Measurements from ENCODE around the gene SDC3.
"Not testable (repeated sequence)": the region's sequence is repeated elsewhere in the genome, so short reads cannot be mapped to it uniquely, and the experiment has no call there.

Gene SDC3

GRCh38 chr1:30870656-30871055 is 37.9 kb downstream of the SDC3 start:
- H3K9me3 Mint-ChIP-seq, result no peaks in the 10 kb centered on the region
- H3K4me3 Mint-ChIP-seq, result no peak overlapping the region
- no peak overlapping the region for H3K27ac Mint-ChIP-seq
- TF ChIP-seq, protein P1, sequence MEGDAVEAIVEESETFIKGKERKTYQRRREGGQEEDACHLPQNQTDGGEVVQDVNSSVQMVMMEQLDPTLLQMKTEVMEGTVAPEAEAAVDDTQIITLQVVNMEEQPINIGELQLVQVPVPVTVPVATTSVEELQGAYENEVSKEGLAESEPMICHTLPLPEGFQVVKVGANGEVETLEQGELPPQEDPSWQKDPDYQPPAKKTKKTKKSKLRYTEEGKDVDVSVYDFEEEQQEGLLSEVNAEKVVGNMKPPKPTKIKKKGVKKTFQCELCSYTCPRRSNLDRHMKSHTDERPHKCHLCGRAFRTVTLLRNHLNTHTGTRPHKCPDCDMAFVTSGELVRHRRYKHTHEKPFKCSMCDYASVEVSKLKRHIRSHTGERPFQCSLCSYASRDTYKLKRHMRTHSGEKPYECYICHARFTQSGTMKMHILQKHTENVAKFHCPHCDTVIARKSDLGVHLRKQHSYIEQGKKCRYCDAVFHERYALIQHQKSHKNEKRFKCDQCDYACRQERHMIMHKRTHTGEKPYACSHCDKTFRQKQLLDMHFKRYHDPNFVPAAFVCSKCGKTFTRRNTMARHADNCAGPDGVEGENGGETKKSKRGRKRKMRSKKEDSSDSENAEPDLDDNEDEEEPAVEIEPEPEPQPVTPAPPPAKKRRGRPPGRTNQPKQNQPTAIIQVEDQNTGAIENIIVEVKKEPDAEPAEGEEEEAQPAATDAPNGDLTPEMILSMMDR (IDR thresholded peaks at IDR 0.05), result no peak
- H3K36me3 Mint-ChIP-seq (ENCODE audit: low read depth), result peaks cover 5% of the 10 kb centered on the region
- DNase-seq, result no peak
- peaks cover 7% of the 10 kb centered on the region for H3K27me3 Mint-ChIP-seq (ENCODE audit: low read depth, poor library complexity)
- H3K4me1 Mint-ChIP-seq, result peaks cover 23% of the 10 kb centered on the region

DNA sequence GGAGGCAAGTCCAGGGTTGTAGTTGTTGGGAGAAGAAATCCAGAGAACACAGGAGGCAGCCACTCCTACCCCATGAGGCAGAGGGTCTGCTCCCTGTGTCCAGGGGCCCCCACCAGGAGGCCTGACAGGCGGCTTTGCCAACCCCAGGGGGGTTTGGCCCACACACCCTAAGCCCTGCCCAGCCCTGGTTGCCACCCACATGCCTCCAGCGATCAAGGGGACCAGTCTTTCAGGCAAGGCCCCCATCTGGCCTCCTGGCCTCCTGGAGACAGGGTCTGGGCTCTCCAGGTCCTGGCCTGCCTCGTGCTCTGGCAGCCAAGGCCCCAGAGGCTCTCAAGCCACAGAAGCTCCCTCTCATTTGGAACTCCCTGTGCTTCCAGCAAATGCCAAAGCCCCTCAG is 38.5 kb downstream of the SDC3 start:
- Mint-ChIP-seq H3K4me1 (peaks cover 23% of the 10 kb centered on the region), H3K27me3 (ENCODE audit: low read depth, poor library complexity) (peaks cover 3% of the 10 kb centered on the region), H3K9me3 (no peaks in the 10 kb centered on the region), H3K4me3 (no peak overlapping the region), H3K27ac (no peak overlapping the region), H3K36me3 (ENCODE audit: low read depth) (peaks cover 5% of the 10 kb centered on the region)
- DNase-seq, result no peak
- TF ChIP-seq, protein P1 (IDR thresholded peaks at IDR 0.05), result no peak

DNA sequence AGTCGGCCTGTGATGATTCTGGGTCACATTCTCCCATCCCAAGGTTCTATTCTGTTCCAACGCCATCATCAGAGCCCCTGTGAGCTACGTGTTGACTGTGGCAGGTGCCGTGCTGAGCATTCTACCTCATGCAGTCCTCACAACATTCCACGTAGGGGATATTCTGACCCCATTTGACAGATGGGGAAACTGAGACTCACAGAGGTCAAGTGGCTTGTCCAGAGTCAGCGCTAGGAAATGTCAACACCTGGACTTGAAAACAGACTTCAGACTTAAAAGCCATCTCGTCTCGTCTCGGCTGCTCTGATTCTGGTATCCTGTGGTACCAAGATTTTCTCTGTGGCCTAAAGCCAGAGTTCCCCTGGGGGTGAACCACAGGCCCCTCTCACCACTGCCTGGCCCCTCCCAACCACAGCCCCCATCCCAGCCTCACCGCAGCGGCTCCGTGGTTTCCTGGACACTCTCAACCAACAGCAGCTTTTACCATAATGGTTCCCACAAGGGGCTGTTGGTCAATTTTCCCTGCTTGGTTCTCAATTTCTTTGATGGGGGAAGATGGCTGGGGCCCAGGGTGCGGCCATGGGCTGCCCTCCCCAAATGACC is 39.6 kb downstream of the SDC3 start:
- H3K36me3 Mint-ChIP-seq (ENCODE audit: low read depth), result peaks cover 5% of the 10 kb centered on the region
- H3K9me3 Mint-ChIP-seq, result no peaks in the 10 kb centered on the region
- no peak overlapping the region for H3K4me3 Mint-ChIP-seq
- TF ChIP-seq, protein P1 (IDR thresholded peaks at IDR 0.05), result no peak
- DNase-seq, result no peak
- H3K27me3 Mint-ChIP-seq (ENCODE audit: low read depth, poor library complexity), result peaks cover 6% of the 10 kb centered on the region
- H3K27ac Mint-ChIP-seq, result no peak overlapping the region
- H3K4me1 Mint-ChIP-seq, result peaks cover 23% of the 10 kb centered on the region

- H3K4me1 Mint-ChIP-seq, result peaks cover 23% of the 10 kb centered on the region
- not testable (repeated sequence) for H3K27ac Mint-ChIP-seq; H3K36me3 Mint-ChIP-seq (ENCODE audit: low read depth); DNase-seq; H3K9me3 Mint-ChIP-seq; H3K27me3 Mint-ChIP-seq (ENCODE audit: low read depth, poor library complexity); H3K4me3 Mint-ChIP-seq
These were observed 40.5 kb downstream of the SDC3 start for GRCh38 chr1:30868057-30868456.

GRCh38 chr1:30867537-30867936 is 41.0 kb downstream of the SDC3 start:
- Mint-ChIP-seq H3K27me3 (ENCODE audit: low read depth, poor library complexity) (peaks cover 5% of the 10 kb centered on the region), H3K4me1 (peaks cover 20% of the 10 kb centered on the region), H3K4me3 (no peak overlapping the region), H3K9me3 (no peaks in the 10 kb centered on the region), H3K27ac (no peak overlapping the region), H3K36me3 (ENCODE audit: low read depth) (peaks cover 5% of the 10 kb centered on the region)
- DNase-seq, result no peak
- TF ChIP-seq, protein P1 (IDR thresholded peaks at IDR 0.05), result no peak

DNA sequence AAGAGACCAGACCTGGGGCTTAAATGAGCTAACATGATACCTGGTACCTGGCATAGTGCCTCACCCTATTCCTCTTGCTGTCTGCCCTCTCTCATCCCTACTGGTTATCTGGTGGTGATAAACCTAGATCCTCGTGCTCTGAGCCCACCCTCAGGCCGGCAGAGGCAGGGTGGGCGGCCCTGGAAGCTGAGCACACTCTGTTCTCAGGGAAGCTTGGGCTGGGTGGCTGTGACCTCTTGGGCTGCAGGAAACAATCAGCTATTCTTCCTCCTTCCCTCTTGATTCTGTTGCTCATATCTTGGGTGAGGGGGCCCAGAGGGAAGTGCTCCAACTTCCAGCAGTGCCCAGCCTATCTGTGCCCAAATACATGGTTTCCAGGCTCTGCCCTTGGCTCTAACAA is 42.0 kb downstream of the SDC3 start:
- peaks cover 5% of the 10 kb centered on the region for H3K27me3 Mint-ChIP-seq (ENCODE audit: low read depth, poor library complexity)
- no peaks in the 10 kb centered on the region for H3K36me3 Mint-ChIP-seq (ENCODE audit: low read depth)
- no peak overlapping the region for H3K27ac Mint-ChIP-seq
- TF ChIP-seq, protein P1 (IDR thresholded peaks at IDR 0.05), result no peak
- no peak overlapping the region for H3K4me3 Mint-ChIP-seq
- no peak for DNase-seq
- H3K9me3 Mint-ChIP-seq, result no peaks in the 10 kb centered on the region
- peaks cover 14% of the 10 kb centered on the region for H3K4me1 Mint-ChIP-seq

Measured in nephron progenitor cell (in vitro differentiated cells).